OCI-LY3 (cell line): Measurements from ENCODE around the gene HLA-F.

Source experiments
- EZH2phosphoT487 ChIP-seq: fragments of 200-600 bp; shearing (Covaris generic); IDR thresholded peaks from 2 replicates; pipeline ENCODE4 v1.6.1; 2018; ENCODE audit warnings: antibody characterized with exemption, mixed run types, low read depth
- TF ChIP-seq, protein P1 (sequence below): fragments of 200-600, 300-600 bp; sonication (generic); IDR thresholded peaks from 2 replicates; pipeline ENCODE4 v1.5.1; 2014; ENCODE audit warnings: antibody characterized with exemption, low read length, low read depth

DNA sequence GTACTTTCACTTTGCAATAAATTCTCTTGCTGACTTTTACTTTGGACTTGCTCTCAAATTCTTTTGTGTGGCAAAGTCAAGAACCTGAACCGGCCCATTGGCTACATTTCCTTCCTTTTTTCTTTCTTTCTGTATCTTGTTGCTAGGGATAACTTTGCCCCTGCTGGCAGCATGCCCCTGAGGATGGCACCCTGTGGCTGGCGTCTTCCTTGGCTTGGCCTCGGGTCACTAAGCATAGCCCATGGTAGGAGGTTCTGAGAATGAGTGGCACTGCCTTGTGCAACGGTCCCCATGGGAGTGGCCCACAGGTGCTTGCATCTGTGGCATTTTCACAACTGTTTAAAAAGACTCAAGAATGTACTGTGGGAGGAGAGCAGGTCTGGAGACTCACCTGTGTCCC is 14.0 kb upstream of the HLA-F start:
- TF ChIP-seq, protein P1, sequence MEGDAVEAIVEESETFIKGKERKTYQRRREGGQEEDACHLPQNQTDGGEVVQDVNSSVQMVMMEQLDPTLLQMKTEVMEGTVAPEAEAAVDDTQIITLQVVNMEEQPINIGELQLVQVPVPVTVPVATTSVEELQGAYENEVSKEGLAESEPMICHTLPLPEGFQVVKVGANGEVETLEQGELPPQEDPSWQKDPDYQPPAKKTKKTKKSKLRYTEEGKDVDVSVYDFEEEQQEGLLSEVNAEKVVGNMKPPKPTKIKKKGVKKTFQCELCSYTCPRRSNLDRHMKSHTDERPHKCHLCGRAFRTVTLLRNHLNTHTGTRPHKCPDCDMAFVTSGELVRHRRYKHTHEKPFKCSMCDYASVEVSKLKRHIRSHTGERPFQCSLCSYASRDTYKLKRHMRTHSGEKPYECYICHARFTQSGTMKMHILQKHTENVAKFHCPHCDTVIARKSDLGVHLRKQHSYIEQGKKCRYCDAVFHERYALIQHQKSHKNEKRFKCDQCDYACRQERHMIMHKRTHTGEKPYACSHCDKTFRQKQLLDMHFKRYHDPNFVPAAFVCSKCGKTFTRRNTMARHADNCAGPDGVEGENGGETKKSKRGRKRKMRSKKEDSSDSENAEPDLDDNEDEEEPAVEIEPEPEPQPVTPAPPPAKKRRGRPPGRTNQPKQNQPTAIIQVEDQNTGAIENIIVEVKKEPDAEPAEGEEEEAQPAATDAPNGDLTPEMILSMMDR: no peak
- TF ChIP-seq EZH2phosphoT487: no peak
